Cortex of kidney (tissue), 1 donor: ENCODE measurements around the gene DGKB.

Experiments
- DNase-seq: peaks from one replicate; lab custom pipeline; 2025; lab: John Stamatoyannopoulos, UW

The DGKB gene

GRCh38 chr7:14859267-14859666 lies 43.3 kb downstream of the DGKB start:
- no peak for DNase-seq

GRCh38 chr7:14858866-14859265 lies 43.7 kb downstream of the DGKB start:
- no peak for DNase-seq

GRCh38 chr7:14858410-14858809 lies 44.1 kb downstream of the DGKB start:
- no peak for DNase-seq

GRCh38 chr7:14855033-14855794 lies 47.3 kb downstream of the DGKB start:
- no peak for DNase-seq

- no peak for DNase-seq
These were observed 48.1 kb downstream of the DGKB start for GRCh38 chr7:14854471-14854870.

- no peak for DNase-seq
These were observed 50.9 kb downstream of the DGKB start for GRCh38 chr7:14851610-14852009.

GRCh38 chr7:14850039-14850438 lies 52.5 kb downstream of the DGKB start:
- DNase-seq = no peak

- no peak for DNase-seq
These were observed 56.1 kb downstream of the DGKB start for GRCh38 chr7:14846405-14846804.

GRCh38 chr7:14843755-14844154 lies 58.8 kb downstream of the DGKB start:
- DNase-seq = no peak

GRCh38 chr7:14842523-14842922 lies 60.0 kb downstream of the DGKB start:
- no peak for DNase-seq

GRCh38 chr7:14841869-14842268 lies 60.7 kb downstream of the DGKB start:
- DNase-seq = no peak

GRCh38 chr7:14841086-14841485 lies 61.5 kb downstream of the DGKB start:
- no peak for DNase-seq

- DNase-seq = no peak
These were observed 63.2 kb downstream of the DGKB start for GRCh38 chr7:14839307-14839706.

GRCh38 chr7:14837216-14837615 lies 65.3 kb downstream of the DGKB start:
- no peak for DNase-seq

GRCh38 chr7:14836571-14837189 lies 65.9 kb downstream of the DGKB start:
- no peak for DNase-seq

GRCh38 chr7:14836006-14836405 lies 66.5 kb downstream of the DGKB start:
- no peak for DNase-seq

GRCh38 chr7:14835384-14835783 lies 67.2 kb downstream of the DGKB start:
- DNase-seq = no peak

GRCh38 chr7:14834883-14835282 lies 67.7 kb downstream of the DGKB start:
- DNase-seq = no peak

- DNase-seq = no peak
These were observed 68.1 kb downstream of the DGKB start for GRCh38 chr7:14834456-14834855.

- no peak for DNase-seq
These were observed 68.8 kb downstream of the DGKB start for GRCh38 chr7:14833707-14834106.

GRCh38 chr7:14828053-14828452 lies 74.5 kb downstream of the DGKB start:
- no peak for DNase-seq

GRCh38 chr7:14826426-14826825 lies 76.1 kb downstream of the DGKB start:
- DNase-seq = no peak

- DNase-seq = no peak
These were observed 76.6 kb downstream of the DGKB start for GRCh38 chr7:14825912-14826311.

- no peak for DNase-seq
These were observed 80.1 kb downstream of the DGKB start for GRCh38 chr7:14822481-14822854.
